GM10266 (cell line): ENCODE results near the gene ANOS1.

Experiments used
- DNase-seq: peaks from one replicate; pipeline ENCODE4 v3.0.0; 2012; ENCODE audit errors: extremely low spot score
- TF ChIP-seq, protein P1 (sequence below): IDR thresholded peaks from 2 replicates; pipeline ENCODE4 v1.5.1; 2012; ENCODE audit warnings: mild to moderate bottlenecking, low read depth; ENCODE audit not compliant: control insufficient read depth, insufficient read depth; ENCODE audit errors: missing control alignments

Gene ANOS1

GRCh38 chrX:8711401-8711800 is 20.5 kb downstream of the ANOS1 start:
- no peak for DNase-seq
- TF ChIP-seq, protein P1, sequence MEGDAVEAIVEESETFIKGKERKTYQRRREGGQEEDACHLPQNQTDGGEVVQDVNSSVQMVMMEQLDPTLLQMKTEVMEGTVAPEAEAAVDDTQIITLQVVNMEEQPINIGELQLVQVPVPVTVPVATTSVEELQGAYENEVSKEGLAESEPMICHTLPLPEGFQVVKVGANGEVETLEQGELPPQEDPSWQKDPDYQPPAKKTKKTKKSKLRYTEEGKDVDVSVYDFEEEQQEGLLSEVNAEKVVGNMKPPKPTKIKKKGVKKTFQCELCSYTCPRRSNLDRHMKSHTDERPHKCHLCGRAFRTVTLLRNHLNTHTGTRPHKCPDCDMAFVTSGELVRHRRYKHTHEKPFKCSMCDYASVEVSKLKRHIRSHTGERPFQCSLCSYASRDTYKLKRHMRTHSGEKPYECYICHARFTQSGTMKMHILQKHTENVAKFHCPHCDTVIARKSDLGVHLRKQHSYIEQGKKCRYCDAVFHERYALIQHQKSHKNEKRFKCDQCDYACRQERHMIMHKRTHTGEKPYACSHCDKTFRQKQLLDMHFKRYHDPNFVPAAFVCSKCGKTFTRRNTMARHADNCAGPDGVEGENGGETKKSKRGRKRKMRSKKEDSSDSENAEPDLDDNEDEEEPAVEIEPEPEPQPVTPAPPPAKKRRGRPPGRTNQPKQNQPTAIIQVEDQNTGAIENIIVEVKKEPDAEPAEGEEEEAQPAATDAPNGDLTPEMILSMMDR = no peak

DNA sequence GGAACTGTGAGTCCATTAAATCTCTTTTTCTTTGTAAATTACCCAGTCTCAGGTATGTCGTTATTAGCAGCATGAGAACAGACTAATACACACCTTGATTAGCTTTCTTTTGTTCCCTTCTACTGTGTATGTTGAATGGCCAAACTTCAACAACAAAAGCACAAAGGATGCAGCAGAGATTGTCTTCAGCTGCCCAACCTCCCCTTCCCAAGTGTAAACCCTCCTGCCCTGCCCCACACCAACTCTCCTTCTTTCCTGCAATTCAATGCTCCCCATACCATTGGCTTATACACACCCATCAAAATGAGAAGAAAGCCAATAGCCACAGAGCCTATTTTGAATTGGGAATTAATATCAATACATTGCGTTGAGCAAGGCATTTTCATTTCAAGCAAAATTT is 27.8 kb downstream of the ANOS1 start:
- DNase-seq = no peak
- TF ChIP-seq, protein P1 = no peak

DNA sequence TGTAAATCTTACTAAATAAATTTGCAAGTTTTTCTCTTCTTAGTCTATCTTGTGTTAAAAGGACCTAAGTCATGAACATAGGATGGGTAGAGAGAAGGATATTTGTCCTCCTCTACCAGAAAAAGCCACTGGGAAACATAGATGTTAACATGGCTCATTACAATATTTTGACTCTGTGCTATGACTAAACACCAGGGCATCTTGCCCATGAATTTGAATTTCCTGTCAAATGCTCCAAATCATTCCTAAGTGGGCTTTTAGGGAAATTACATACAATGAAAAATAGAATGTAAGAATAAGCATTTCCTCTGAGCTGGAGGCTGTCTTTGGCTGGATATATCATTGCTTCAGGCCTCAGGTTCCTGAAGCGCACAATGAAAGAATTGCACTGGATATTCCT is 39.1 kb downstream of the ANOS1 start:
- no peak for DNase-seq
- TF ChIP-seq, protein P1 = no peak

- DNase-seq = no peak
These were observed 42.5 kb downstream of the ANOS1 start for GRCh38 chrX:8689473-8689872.

GRCh38 chrX:8688776-8689175 is 43.2 kb downstream of the ANOS1 start:
- TF ChIP-seq, protein P1 = no peak
- DNase-seq = no peak

More at GRCh38 chrX:8689473-8689872, 42.5 kb downstream of the ANOS1 start:
- TF ChIP-seq, protein P1 = no peak

- no peak for DNase-seq
- TF ChIP-seq, protein P1 = no peak
These were observed 47.6 kb downstream of the ANOS1 start for GRCh38 chrX:8684201-8684965.

GRCh38 chrX:8683687-8684086 is 48.2 kb downstream of the ANOS1 start:
- TF ChIP-seq, protein P1 = no peak

More at GRCh38 chrX:8683687-8684086, 48.2 kb downstream of the ANOS1 start:
- DNase-seq = no peak
